ENCODE results near the gene TSPAN10.

TSPAN10 gene

DNA sequence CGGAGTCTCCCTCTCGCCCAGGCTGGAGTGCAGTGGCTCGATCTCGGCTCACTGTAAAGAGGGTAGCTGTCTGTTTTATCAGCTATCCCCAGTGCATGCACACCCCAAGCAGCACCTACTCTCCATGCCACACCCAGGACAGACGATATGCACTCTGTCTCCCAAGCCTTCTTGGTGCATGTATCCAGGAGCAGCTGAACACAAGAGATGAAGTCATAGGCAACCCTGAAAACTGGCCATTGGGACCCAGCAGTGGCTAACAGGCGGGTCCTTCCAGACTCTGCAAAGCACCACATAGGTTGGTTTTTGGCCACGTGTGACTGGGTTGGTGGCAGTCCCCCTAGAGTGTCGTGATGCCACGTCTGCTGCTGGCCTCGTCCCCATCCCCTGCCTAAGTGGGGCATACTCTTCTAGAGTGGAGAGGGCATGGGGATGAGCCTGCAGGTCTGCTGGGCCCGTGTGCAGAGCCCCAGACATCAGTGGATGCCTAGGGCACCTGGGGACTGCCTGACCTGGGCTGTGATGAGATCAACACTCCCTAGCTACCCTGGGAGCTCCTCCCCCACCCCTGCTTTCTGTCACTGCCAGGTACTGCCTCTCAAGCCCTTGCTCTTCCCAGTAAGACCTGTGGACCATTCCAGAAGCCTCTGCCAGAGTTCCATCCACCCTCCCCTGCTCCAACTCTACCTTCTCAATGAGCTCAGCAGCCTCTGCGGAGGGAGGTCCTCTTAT lies 10.0 kb downstream of the TSPAN10 start:
- TF ChIP-seq GATA3 (IDR thresholded peaks at IDR 0.05; ENCODE audit: low read depth, low read length), result no peak
- no peak for TF ChIP-seq GATA2 (IDR thresholded peaks at IDR 0.05; ENCODE audit: low read depth, low read length)

DNA sequence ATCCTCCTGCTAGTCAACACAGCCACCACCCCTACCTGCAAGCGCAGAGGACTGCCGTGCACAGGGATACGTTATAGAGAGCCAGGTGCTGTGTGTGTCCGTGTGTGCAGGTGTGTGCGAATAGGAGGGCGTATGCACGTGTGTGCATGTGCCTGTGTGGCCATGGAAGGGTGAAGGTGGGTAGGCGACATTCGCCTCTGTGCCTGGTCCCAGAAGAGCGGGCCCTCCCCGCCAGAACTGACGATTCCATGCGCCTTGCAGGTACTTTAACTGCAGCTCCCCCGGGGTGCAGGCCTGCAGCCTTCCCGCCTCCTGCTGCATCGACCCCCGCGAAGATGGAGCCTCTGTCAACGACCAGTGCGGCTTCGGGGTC lies 10.6 kb downstream of the TSPAN10 start:
- TF ChIP-seq GATA2 (IDR thresholded peaks at IDR 0.05; ENCODE audit: low read depth, low read length) (no peak), GATA3 (IDR thresholded peaks at IDR 0.05; ENCODE audit: low read depth, low read length) (no peak)

DNA sequence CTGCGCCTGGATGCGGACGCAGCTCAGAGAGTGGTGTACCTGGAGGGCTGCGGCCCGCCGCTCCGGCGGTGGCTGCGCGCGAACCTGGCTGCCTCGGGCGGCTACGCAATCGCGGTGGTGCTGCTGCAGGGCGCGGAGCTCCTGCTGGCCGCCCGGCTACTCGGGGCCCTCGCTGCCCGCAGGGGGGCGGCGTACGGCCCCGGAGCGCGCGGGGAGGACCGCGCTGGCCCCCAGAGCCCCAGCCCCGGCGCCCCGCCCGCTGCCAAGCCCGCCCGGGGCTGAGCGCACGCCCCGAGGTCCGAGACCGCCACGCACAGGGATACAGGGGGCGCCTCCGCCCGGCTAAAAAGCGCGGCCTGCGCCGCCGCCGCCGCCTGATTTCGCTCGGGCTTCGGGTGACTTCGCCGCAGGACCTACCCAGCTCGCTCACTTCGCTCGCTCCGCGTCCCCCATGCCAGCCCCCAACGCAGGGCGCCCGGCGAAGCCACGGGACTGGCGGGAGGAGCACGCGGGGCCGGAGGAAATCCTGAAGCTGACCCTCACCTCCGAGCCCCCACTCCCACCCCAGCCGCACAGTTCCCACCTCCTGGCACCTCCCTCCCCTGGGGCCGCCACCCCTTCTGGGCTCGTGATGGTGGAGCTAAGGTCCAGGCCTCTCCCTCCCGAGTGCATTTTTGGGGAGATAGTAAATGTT lies 11.2 kb downstream of the TSPAN10 start:
- TF ChIP-seq GATA2 (IDR thresholded peaks at IDR 0.05; ENCODE audit: low read depth, low read length), result no peak
- TF ChIP-seq GATA3 (IDR thresholded peaks at IDR 0.05; ENCODE audit: low read depth, low read length), result no peak

DNA sequence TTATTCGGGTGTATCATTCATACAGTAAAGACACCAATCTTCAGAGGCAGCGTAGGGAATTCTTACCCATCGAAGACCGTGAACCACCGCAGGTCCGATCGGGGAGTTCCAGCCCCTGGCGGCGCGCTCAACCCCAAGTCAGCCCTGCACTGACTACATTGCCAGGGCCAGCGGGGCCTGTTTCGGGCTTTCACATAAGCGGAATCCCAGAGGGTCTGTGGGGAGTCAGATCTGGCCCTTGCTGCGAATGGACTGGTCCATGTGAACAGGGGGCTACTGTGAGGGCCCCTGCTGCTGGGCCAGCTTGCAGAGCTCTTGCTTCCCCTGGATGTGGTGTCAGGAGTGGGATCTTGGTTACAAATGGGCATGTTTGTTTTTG lies 11.7 kb downstream of the TSPAN10 start:
- TF ChIP-seq GATA3 (IDR thresholded peaks at IDR 0.05; ENCODE audit: low read depth, low read length) (no peak), GATA2 (IDR thresholded peaks at IDR 0.05; ENCODE audit: low read depth, low read length) (no peak)

DNA sequence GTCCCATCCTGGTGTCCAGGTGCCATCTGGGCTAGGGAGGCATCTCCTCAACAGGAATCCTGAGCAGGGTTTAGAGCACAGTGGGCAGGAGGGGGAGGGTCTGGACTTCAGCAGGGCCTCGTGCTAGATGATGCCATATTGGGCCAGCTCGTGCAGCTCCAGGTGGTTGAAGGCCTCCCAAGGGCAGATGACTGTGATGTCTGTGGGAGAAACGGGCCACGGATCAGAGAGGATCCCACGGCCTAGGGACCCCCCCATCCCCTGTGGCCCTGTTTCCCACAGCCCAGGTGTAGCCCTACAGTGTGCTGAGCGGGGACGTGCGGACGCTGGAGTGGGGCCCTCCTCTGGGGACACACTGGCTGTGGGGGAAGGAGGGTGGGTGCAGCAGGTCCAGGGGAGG lies 14.0 kb downstream of the TSPAN10 start:
- TF ChIP-seq GATA2 (IDR thresholded peaks at IDR 0.05; ENCODE audit: low read depth, low read length) (no peak), GATA3 (IDR thresholded peaks at IDR 0.05; ENCODE audit: low read depth, low read length) (no peak)

DNA sequence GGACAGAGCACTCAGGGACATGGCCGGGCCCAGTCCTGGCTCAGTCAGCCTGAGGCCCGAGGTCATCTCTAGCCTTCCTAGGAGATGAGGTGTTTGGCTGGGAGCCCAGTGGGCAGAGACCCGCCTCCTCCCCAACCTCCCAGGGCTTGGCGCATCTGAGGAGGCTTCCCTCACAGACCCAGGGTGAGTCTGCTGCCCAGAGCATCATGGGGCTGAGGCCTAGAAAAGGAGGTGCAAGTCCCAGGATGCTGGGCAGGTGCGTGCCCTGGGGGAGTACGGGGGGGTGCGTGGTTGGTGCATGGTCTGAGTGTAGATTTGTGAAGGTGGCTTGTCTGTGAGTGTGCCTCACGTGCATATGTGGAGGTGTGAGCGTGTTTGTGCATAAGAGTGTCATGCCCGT lies 14.7 kb downstream of the TSPAN10 start:
- TF ChIP-seq GATA3 (IDR thresholded peaks at IDR 0.05; ENCODE audit: low read depth, low read length) (no peak), GATA2 (IDR thresholded peaks at IDR 0.05; ENCODE audit: low read depth, low read length) (no peak)

- TF ChIP-seq GATA2 (IDR thresholded peaks at IDR 0.05; ENCODE audit: low read depth, low read length) (no peak), GATA3 (IDR thresholded peaks at IDR 0.05; ENCODE audit: low read depth, low read length) (no peak)
Observed at GRCh38 chr17:81652906-81653771, 16.1 kb downstream of the TSPAN10 start.

DNA sequence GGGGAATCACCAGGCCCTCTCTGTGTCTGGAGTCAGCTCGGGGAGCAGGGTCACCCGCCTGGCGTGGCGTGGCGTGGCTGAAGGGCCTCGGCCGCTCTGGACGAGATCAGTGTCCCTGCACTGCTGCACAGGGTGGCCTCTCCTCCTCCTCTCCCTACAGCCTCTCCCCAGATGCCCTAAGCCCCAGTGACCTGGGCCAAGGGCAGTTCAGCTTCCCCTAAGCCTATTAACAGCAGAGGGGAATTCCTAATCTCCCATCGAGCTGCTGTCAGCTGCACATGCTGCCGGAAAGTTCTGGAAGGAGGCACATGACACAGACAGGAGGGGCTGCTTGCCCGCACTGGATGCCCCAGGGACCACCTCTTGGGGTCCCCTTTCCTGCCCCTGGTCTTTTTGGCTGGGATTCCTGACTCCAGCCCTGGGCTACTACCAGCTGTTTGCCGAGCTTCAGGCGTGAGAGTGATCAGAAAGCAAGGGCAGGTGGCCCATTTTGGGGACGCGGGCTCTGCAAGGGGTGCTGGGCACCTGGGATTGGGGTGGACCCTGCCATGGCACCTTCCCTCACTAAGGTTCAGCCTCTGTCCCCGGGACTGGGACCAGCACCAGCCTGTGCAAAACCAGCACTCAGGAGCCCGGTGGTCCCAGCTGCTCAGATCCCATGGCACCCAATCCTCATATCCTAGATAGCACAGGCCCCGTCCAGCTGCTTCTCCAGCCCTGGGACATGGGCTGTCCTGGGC lies 18.6 kb downstream of the TSPAN10 start:
- no peak for TF ChIP-seq GATA2 (IDR thresholded peaks at IDR 0.05; ENCODE audit: low read depth, low read length)
- TF ChIP-seq GATA3 (IDR thresholded peaks at IDR 0.05; ENCODE audit: low read depth, low read length), result no peak

GRCh38 chr17:81656118-81656743 lies 19.2 kb downstream of the TSPAN10 start, which contains the start of gene PDE6G:
Gene PDE6G, minus strand, starts transcription at chr17:81656542. Its CDS starts 3,237 bp downstream, at chr17:81653305.
- TF ChIP-seq GATA2 (IDR thresholded peaks at IDR 0.05; ENCODE audit: low read depth, low read length), result no peak
- no peak for TF ChIP-seq GATA3 (IDR thresholded peaks at IDR 0.05; ENCODE audit: low read depth, low read length)

- no peak for TF ChIP-seq GATA2 (IDR thresholded peaks at IDR 0.05; ENCODE audit: low read depth, low read length)
- TF ChIP-seq GATA3 (IDR thresholded peaks at IDR 0.05; ENCODE audit: low read depth, low read length), result no peak
Observed at GRCh38 chr17:81656835-81657234, 19.8 kb downstream of the TSPAN10 start.

- TF ChIP-seq GATA3 (IDR thresholded peaks at IDR 0.05; ENCODE audit: low read depth, low read length) (no peak), GATA2 (IDR thresholded peaks at IDR 0.05; ENCODE audit: low read depth, low read length) (no peak)
Observed at GRCh38 chr17:81659038-81659437, 22.0 kb downstream of the TSPAN10 start.

DNA sequence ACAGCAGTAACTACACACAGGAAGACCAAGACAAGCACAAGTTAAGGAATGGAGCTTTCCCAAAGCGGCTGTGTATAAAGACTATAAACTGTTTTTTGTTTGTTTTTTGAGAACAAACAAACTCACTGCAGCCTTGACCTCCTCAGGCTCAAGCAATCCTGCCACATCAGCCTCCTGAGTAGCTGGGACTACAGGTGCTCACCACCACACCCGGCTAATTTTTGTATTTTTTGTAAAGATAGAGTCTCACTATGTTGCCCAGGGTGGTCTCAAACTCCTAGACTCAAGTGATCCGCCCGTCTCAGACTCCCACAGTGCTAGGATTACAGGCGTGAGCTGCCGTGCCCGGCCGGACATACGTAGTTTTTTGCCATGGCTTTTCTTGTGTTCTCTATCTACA lies 23.4 kb downstream of the TSPAN10 start:
- TF ChIP-seq GATA2 (IDR thresholded peaks at IDR 0.05; ENCODE audit: low read depth, low read length) (no peak), GATA3 (IDR thresholded peaks at IDR 0.05; ENCODE audit: low read depth, low read length) (no peak)

DNA sequence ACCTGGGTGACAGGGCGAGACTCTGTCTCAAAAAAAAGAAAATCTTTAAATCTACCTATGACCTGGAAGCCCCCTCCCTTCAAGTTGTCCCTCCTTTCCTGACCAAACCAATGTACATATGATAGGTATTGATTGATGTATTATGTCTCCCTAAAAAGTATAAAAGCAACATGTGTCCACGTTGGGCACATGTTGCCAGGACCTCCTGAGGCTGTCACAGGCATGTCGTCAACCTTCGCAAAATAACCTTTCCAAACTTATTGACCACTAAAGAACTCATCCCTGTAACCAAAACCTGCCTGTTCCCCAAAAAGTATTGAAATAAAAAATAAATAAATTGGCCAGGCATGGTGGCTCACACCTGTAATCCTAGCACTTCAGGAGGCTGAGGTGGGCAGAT lies 25.0 kb downstream of the TSPAN10 start:
- no peak for TF ChIP-seq GATA2 (IDR thresholded peaks at IDR 0.05; ENCODE audit: low read depth, low read length)

Data from SH-SY5Y (cell line).